Activated naive CD8-positive, alpha-beta T cell (primary cell): ENCODE data around the gene MLLT3.
A peak's percentile ranks its signal among the peaks of the same experiment; 100 is the strongest.

Experiments
- H3K27ac Mint-ChIP-seq: one replicate; pipeline ENCODE4 v1.8.0; 2021; ENCODE audit warnings: mixed read lengths
- H3K27me3 Mint-ChIP-seq: one replicate; pipeline ENCODE4 v1.8.0; 2021; ENCODE audit warnings: mixed read lengths
- H3K36me3 Mint-ChIP-seq: one replicate; pipeline ENCODE4 v1.8.0; 2021; ENCODE audit warnings: mixed read lengths
- H3K4me1 Mint-ChIP-seq: one replicate; pipeline ENCODE4 v1.8.0; 2021; ENCODE audit warnings: low read depth, mixed read lengths
- H3K4me3 Mint-ChIP-seq: one replicate; pipeline ENCODE4 v1.8.0; 2021; ENCODE audit warnings: mild to moderate bottlenecking, mixed read lengths
- H3K9me3 Mint-ChIP-seq: one replicate; pipeline ENCODE4 v1.8.0; 2021; ENCODE audit warnings: low read depth, mixed read lengths

MLLT3 gene

DNA sequence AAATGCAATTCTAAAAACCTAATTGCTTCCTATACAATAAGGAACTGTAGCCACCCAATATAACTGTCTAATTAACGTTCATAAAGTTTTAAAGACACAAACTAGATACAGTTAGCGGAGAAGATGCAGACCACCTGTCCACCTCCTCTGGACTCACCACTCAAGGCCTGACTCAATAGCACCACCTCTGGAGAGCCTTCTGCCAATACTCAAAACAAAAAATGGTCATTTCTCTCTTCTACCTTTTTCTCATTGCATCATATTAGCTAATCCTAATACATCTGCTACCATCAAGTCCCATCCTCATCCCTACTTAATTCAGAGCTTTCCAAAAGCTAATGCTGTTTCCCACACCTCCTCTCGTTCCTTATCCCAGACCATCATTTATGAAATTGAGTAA, 159.9 kb downstream of the MLLT3 start:
- H3K9me3 Mint-ChIP-seq, result no peaks in the 10 kb centered on the region
- H3K4me1 Mint-ChIP-seq, result peaks cover 77% of the 10 kb centered on the region
- H3K36me3 Mint-ChIP-seq, result peaks cover 3% of the 10 kb centered on the region
- no peak overlapping the region for H3K4me3 Mint-ChIP-seq
- H3K27me3 Mint-ChIP-seq, result no peaks in the 10 kb centered on the region
- no peak overlapping the region for H3K27ac Mint-ChIP-seq

DNA sequence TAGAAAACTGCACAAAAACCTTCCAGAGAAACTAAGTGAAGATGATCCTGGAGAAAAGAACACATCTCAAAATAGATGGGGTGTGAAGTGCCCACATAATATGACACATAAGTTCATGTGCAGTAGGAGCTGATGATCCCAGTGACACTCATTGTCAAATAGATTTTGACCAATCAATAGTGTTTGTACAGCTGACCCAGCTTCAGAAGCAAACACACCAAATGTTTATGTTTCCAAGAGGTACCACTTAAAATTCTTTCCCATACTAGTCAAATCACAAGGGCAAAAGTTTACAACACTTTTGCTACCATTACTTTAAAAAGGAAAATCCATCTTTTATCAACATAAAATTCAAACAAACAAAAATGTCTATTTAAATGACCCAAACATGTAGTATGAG, 175.0 kb downstream of the MLLT3 start:
- Mint-ChIP-seq H3K36me3 (peaks cover 13% of the 10 kb centered on the region), H3K27me3 (no peaks in the 10 kb centered on the region), H3K4me3 (no peak overlapping the region), H3K4me1 (peaks cover 30% of the 10 kb centered on the region), H3K9me3 (no peaks in the 10 kb centered on the region), H3K27ac (no peak overlapping the region)

DNA sequence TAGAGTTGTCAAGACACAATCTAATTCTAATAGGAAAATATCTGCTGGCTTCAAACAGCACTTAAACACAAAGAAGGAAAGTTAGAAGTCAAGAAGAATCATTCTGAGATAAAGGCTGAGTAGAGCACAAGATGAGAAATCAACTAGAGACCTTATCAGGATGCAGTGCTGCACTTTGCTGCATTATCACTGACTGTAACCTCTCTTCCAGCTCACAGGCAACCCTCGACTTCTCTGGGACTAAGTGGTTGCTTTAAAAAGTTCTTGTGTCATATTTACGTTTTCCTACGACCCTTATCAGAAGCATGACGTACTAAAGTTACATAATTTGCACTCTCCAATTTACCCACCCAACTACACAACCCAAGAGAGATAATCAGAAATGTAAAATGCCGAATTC, 176.1 kb downstream of the MLLT3 start:
- H3K4me3 Mint-ChIP-seq, result no peak overlapping the region

DNA sequence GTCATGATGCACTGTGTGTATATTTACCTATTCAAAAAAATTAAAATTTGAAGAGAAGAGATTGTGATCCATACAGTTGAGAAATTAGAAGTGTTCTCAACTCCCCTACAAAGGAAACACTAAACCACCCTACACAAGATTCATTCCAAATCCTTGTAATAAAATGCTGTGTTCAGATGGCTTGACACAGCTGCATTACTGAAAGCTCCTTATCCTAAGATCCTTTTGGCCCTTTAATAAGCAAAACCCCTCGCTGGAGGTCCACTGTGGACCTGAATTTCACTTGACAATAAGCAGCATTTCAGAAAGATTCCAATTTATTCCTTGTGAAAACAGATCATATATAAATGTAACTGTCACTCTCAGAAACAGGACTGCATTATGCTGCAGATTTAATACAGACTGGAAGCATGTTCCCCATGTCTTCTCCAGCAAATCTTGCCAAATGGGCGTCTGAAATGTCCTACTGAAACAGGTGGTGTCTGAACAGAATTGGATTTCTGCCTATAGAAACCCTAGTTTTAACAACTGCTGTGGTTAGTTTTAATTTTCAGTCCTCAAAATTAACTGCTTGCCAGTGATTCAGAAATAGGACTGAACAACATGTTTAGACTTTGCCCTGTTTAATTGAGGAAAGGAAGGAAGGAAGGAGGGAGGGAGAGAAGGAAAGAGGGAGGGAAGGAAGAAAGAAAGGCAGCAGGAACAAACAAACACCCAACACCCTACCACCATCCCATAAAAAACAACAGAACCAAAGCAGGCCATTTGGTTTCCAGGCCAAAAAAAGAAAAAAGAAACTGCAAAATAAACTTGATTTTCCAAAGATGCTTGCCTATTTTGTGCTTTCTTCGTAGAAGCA, 179.6 kb downstream of the MLLT3 start:
- Mint-ChIP-seq H3K9me3 (no peaks in the 10 kb centered on the region), H3K27me3 (no peaks in the 10 kb centered on the region), H3K4me1 (peaks cover 57% of the 10 kb centered on the region), H3K27ac (peak overlapping the region; percentile 28), H3K4me3 (peak overlapping the region; percentile 52), H3K36me3 (peaks cover 24% of the 10 kb centered on the region)

More for the DNA sequence above, 176.1 kb downstream of the MLLT3 start:
- H3K4me1 Mint-ChIP-seq, result peaks cover 38% of the 10 kb centered on the region
- H3K36me3 Mint-ChIP-seq, result peaks cover 13% of the 10 kb centered on the region
- H3K27ac Mint-ChIP-seq, result no peak overlapping the region
- H3K9me3 Mint-ChIP-seq, result no peaks in the 10 kb centered on the region
- H3K27me3 Mint-ChIP-seq, result no peaks in the 10 kb centered on the region

DNA sequence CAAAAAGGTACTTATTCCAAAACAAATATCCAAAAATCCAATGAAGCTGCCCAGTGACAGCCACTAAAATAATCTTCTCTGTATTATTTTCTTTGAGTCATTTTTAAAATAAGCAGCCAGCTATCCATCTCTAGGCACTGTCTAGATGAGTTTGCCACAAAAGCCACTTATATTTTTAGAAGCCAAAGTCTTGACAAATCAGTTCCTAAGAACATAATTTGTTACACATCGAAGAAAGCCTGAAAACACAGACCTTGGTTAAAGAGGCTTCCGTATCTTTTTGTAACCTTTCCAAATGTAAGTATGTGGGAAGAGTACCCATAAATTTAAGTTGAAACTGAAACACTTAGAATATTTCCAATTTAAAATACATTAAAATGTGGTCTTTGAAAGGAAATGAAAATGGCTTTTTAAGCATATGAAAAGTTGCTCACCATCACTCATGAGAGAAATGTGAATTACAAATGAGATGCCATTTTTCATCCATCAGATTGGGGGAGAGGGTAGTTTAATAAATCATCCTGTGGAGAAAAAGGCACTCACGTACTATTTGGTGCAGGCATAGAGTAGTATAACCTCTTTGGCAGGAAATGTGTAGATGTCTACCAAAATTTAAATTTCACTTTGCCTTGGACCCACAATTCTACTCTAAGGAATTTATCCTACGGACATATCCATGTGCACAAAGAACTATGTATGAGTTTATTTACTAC, 180.4 kb downstream of the MLLT3 start:
- peaks cover 60% of the 10 kb centered on the region for H3K4me1 Mint-ChIP-seq
- peaks cover 21% of the 10 kb centered on the region for H3K36me3 Mint-ChIP-seq
- peak overlapping the region; percentile 52 for H3K4me3 Mint-ChIP-seq
- peak overlapping the region; percentile 75 for H3K27ac Mint-ChIP-seq
- H3K27me3 Mint-ChIP-seq, result no peaks in the 10 kb centered on the region
- no peaks in the 10 kb centered on the region for H3K9me3 Mint-ChIP-seq

DNA sequence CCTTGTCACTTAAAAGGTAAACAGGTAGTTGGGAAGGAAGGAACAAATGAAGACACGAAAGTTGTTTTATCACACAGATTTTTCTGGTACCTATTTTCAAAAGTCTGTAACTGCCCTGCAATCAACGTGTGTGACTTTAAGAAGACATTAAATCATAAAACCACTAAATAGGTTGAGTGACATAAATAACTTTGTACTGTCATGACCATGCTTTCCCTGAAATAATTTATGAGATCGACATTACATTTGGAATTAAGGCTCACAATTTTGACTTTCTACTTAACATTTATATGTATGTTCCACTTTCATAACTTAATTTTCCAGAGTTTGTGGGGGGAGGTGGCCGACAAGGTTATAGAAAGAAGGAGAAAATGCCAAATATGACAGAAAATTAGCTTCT, 181.1 kb downstream of the MLLT3 start:
- Mint-ChIP-seq H3K36me3 (peaks cover 20% of the 10 kb centered on the region), H3K9me3 (no peaks in the 10 kb centered on the region), H3K27ac (peak overlapping the region; percentile 75), H3K4me1 (peaks cover 61% of the 10 kb centered on the region), H3K27me3 (no peaks in the 10 kb centered on the region), H3K4me3 (peak overlapping the region; percentile 28)

DNA sequence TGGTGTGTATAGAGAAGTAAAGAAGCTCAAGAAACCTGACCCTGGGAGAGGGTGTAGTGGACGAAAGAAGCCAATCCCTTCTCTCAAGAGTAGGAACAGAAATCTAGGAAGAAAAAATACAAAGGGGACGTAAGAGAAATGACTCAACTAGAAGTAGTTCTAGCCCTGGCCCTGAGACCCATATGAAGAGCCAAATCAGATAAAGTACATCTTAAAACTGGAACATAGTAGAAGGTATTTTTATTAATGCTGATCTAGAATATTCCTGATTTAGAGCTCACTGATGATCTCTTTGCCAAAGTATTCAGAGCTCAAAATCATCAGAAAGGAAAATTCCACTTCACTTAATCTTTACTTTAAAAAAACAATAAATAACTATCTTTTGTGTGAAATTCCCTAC, 184.8 kb downstream of the MLLT3 start:
- peak overlapping the region; percentile 67 for H3K27ac Mint-ChIP-seq
- H3K27me3 Mint-ChIP-seq, result no peaks in the 10 kb centered on the region
- no peak overlapping the region for H3K4me3 Mint-ChIP-seq
- H3K9me3 Mint-ChIP-seq, result no peaks in the 10 kb centered on the region
- peaks cover 17% of the 10 kb centered on the region for H3K36me3 Mint-ChIP-seq
- peaks cover 48% of the 10 kb centered on the region for H3K4me1 Mint-ChIP-seq

DNA sequence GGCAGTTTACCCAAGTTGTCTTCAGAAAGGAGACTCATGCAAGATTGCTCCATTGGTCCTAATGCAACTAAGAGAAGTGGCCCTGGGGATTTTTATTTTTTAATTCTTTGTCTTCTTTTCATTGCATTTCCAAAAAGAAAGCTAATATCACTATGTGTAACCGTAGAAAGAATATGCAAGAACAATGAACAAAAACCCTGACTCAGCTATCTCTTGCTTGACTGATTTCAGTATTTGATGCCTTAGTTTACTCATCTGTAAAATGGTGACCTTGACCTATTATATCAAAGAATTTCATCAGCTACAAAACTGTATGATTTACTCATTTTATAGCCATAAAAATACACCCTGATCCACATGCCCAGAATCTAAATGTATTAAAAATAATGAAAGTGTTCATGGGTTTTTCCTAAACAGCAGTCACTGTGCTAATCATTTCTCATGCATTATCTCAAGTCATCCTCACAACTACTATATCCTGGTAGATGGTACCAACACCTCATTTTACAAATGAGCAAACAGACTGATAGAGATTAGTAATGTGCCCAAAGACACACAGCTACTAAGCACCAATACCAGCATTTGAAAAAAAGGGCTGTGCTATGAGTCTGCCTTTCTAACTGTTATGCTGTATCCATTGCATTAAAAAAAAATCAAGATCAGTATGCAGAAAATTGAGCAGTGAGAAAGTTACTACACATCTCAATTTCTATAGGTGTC, 185.7 kb downstream of the MLLT3 start:
- H3K4me3 Mint-ChIP-seq, result no peak overlapping the region
- H3K36me3 Mint-ChIP-seq, result peaks cover 17% of the 10 kb centered on the region
- no peak overlapping the region for H3K27ac Mint-ChIP-seq
- no peaks in the 10 kb centered on the region for H3K9me3 Mint-ChIP-seq
- peaks cover 42% of the 10 kb centered on the region for H3K4me1 Mint-ChIP-seq
- H3K27me3 Mint-ChIP-seq, result no peaks in the 10 kb centered on the region

DNA sequence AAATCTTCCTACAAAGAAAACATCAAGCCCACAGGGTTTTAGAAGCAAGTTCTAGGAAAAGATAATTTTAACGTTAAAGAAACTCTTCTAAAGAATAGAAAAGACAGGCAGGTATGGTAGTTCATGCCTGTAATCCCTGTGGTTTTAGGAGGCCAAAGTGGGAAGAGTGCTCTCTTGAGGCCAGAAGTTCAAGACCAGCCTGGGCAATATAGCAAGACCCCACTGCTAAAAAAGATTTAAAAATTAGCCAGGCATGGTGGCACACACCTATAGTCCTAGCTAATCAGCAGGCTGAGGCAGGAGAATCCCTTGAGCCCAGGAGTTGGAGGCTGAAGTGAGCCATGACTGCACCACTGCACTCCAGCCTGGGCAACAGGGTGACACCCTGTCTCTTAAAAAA, 193.3 kb downstream of the MLLT3 start:
- no peaks in the 10 kb centered on the region for H3K9me3 Mint-ChIP-seq
- H3K4me1 Mint-ChIP-seq, result peaks cover 38% of the 10 kb centered on the region
- no peaks in the 10 kb centered on the region for H3K27me3 Mint-ChIP-seq
- no peak overlapping the region for H3K4me3 Mint-ChIP-seq
- no peak overlapping the region for H3K27ac Mint-ChIP-seq
- peaks cover 5% of the 10 kb centered on the region for H3K36me3 Mint-ChIP-seq

DNA sequence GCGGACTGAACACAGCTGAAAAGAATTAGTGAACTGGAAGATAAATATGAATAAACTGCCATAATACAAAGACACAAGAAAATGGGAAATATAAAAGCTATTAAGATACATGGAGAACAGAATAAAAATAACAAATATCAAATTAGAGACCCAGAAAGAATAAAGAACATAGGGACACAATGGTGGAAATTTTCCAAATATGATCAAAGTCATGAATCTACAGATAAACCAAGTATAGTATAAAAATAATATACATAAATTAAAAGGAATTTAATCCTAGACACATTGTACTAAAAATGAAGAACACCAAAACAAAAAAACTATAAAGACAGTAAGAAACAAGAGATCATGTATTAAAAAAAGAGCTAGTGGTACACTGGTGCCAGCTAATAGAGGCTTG, 194.9 kb downstream of the MLLT3 start:
- Mint-ChIP-seq H3K4me3 (no peak overlapping the region), H3K27ac (no peak overlapping the region), H3K4me1 (peaks cover 42% of the 10 kb centered on the region), H3K9me3 (no peaks in the 10 kb centered on the region), H3K36me3 (peaks cover 2% of the 10 kb centered on the region), H3K27me3 (no peaks in the 10 kb centered on the region)

DNA sequence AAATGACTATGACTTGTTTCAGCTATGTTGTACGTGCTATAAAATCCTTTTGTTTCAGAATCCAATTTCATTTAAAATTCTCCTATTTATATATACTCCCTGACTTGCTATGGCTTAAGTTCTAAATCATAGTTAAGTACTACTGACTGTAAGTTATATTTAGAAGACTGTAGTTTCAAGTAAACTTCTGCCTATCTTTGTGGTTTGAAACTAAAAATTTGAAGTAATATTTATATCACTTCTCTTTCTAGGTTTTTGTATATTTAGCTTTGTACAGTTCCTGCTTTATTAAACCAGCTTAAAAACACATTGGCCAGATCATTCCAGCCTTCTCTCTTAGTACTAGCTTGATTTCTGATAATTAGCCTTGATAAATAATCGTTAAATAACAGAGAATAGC, 196.3 kb downstream of the MLLT3 start:
- Mint-ChIP-seq H3K27ac (no peak overlapping the region), H3K27me3 (no peaks in the 10 kb centered on the region), H3K9me3 (no peaks in the 10 kb centered on the region), H3K4me3 (no peak overlapping the region), H3K4me1 (peaks cover 41% of the 10 kb centered on the region), H3K36me3 (peaks cover 2% of the 10 kb centered on the region)

DNA sequence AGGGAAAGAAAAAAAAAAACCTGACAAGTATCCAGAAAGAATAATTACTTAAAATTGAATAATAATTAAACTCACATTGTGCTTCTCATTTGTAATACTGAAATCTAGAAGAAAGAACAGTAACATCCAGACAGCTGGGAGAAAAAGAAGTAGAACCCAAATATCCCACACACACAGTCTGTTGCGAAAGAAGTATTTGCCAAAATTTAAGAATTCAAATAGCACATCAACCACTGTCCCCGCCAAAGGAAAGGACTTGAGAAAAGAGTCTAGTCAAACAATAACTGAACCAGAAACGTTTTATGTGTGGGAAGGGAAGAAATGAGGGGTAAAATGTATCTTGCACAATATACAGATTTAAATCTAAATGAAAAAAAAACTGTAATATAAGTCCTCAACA, 202.8 kb downstream of the MLLT3 start:
- Mint-ChIP-seq H3K27me3 (no peaks in the 10 kb centered on the region), H3K9me3 (no peaks in the 10 kb centered on the region), H3K27ac (no peak overlapping the region), H3K36me3 (no peaks in the 10 kb centered on the region), H3K4me1 (peaks cover 44% of the 10 kb centered on the region), H3K4me3 (no peak overlapping the region)

DNA sequence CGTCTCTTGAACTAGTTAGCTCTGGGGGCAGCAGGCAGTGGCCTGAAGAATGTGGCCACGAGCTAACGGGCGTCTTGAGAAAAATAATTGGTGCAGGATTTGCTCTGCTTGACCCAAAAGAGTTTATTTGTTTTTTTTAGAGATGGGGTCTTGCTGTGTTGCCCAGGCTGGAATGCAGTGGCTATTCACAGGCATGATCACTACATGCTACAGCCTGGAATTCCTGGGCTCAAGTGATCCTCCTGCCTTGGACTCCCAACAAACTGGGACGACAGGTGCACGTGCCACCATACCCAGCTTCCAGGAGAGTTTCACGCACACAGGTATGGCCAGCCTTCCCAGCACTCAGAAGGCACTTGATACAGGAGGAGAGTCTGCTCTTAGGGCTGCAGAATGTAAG, 203.8 kb downstream of the MLLT3 start:
- H3K36me3 Mint-ChIP-seq, result peaks cover 3% of the 10 kb centered on the region
- H3K9me3 Mint-ChIP-seq, result no peaks in the 10 kb centered on the region
- no peak overlapping the region for H3K4me3 Mint-ChIP-seq
- no peaks in the 10 kb centered on the region for H3K27me3 Mint-ChIP-seq
- H3K4me1 Mint-ChIP-seq, result peaks cover 47% of the 10 kb centered on the region
- no peak overlapping the region for H3K27ac Mint-ChIP-seq

DNA sequence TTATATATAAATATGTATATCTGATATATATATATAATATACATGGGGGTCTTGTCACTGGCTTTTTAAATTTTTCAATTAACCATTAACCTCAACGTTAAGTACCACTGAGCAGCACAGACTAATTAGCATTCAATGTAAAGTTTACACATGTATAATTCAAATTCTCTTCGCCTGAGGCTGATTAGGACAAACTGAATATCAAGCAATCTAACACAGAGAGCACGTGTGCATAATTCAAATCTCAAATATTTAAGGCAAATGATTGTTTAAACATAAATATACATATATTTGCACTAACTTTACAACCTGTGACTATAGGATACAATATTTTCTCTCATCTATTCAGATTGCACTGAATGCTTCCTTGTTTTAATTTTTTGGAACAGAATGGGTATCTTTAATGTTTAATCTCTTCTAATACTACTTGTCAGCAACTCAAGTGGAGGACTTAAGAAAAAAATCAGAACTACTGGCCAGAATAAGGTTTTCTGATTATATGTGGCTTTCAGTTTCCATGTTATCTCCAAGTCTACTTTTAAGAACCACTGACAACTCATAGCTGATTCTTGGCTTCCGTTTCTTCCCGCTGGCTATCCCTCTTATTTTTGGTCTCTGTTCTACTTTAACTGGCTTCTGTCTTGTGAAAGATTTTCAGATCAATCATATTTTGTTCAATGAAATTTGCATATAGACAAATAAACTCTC, 204.8 kb downstream of the MLLT3 start:
- Mint-ChIP-seq H3K4me1 (peaks cover 47% of the 10 kb centered on the region), H3K9me3 (no peaks in the 10 kb centered on the region), H3K27ac (no peak overlapping the region), H3K4me3 (no peak overlapping the region), H3K27me3 (no peaks in the 10 kb centered on the region), H3K36me3 (peaks cover 6% of the 10 kb centered on the region)
